H1 (cell line): ENCODE data around the gene ZNF385C. TPM values are rescaled to one million over a fixed set of nuclear protein-coding genes. Genes with fewer than 3 reads are reported as not detected.
A peak's percentile ranks its signal among the peaks of the same experiment; 100 is the strongest.

Source experiments
- ASH2L ChIP-seq: fragments of 200-600, 300-600 bp; sonication (generic); IDR thresholded peaks from one replicate; pipeline ENCODE4 v1.7.1; 2017; ENCODE audit warnings: low read length
- BCL11A ChIP-seq, 2 experiments: IDR thresholded peaks; one replicate each; pipeline ENCODE4 v1.6.1; 2011; ENCODE audit warnings: low read depth in 2 of 2, low read length in 2 of 2, mild to moderate bottlenecking in 2 of 2
- BRCA1 ChIP-seq: IDR thresholded peaks from 2 replicates; pipeline ENCODE4 v1.6.1; 2012; ENCODE audit warnings: low read depth, low read length, improper control_type of control experiment
- CHD2 ChIP-seq: IDR thresholded peaks from 2 replicates; pipeline ENCODE4 v1.6.1; 2012; ENCODE audit warnings: low read length, improper control_type of control experiment
- HDAC2 ChIP-seq, 2 experiments: fragments of 300-600 bp in 1 of 2; sonication (generic) in 1 of 2; IDR thresholded peaks; 2 replicates each; pipeline ENCODE4 v1.6.1; 2011 to 2012; ENCODE audit warnings: low read depth in 2 of 2, low read length in 2 of 2, mild to moderate bottlenecking in 2 of 2, moderate library complexity in 2 of 2, borderline replicate concordance in 1 of 2, inconsistent platforms in 1 of 2
- KDM1A ChIP-seq: fragments of 200-600, 300-600 bp; sonication (generic); IDR thresholded peaks from 2 replicates; pipeline ENCODE4 v1.7.1; 2016; ENCODE audit warnings: mild to moderate bottlenecking, low read length, borderline replicate concordance
- KDM4A ChIP-seq: IDR thresholded peaks from one replicate; pipeline ENCODE4 v1.7.1; 2012; ENCODE audit warnings: low read depth, mild to moderate bottlenecking, moderate library complexity, low read length, inconsistent platforms; ENCODE audit not compliant: severe bottlenecking
- POLR2AphosphoS5 ChIP-seq: IDR thresholded peaks from 2 replicates; pipeline ENCODE4 v1.6.1; 2011; ENCODE audit warnings: low read depth, low read length
- RAD21 ChIP-seq, 2 experiments: IDR thresholded peaks in 1 of 2; conservative IDR thresholded peaks in 1 of 2; 2 replicates each; pipeline ENCODE4 v1.6.1; 2011; ENCODE audit warnings: low read depth in 2 of 2, low read length in 2 of 2, improper control_type of control experiment in 1 of 2, inconsistent platforms in 1 of 2, mild to moderate bottlenecking in 1 of 2, moderate library complexity in 1 of 2
- SIN3A ChIP-seq, 2 experiments: IDR thresholded peaks in 1 of 2; conservative IDR thresholded peaks in 1 of 2; 2 replicates each; pipeline ENCODE4 v1.6.1; 2011 to 2012; ENCODE audit warnings: low read length in 2 of 2, improper control_type of control experiment in 1 of 2, low read depth in 1 of 2, mild to moderate bottlenecking in 1 of 2
- SP1 ChIP-seq: IDR thresholded peaks from 2 replicates; pipeline ENCODE4 v1.6.1; 2011; ENCODE audit warnings: low read depth, low read length
- SP2 ChIP-seq: IDR thresholded peaks from 2 replicates; pipeline ENCODE4 v1.6.1; 2012; ENCODE audit warnings: mild to moderate bottlenecking, low read length, inconsistent platforms
- TBP ChIP-seq: IDR thresholded peaks from 2 replicates; pipeline ENCODE4 v1.6.1; 2011; ENCODE audit warnings: low read depth, low read length, improper control_type of control experiment
- polyA plus RNA-seq, 7 experiments: library from polyadenylated mRNA; depleted of rRNA in 3 of 7; stranded (reverse) in 5 of 7; unstranded in 2 of 7; fragments of >200 nt in 5 of 7; fragments of 200-250 nt in 2 of 7; gene quantifications; 1 replicate in 5 of 7; 2 replicates in 1 of 7; 4 replicates in 1 of 7; pipeline versions ENCODE4 v1.2.1 to v1.2.3, GENCODE V29; 2011 to 2013; ENCODE audit warnings: missing spikeins in 2 of 7, mixed read lengths in 2 of 7
- total RNA-seq: library from RNA; stranded (reverse); fragmentation: NEBNext Ultra II Directional; extraction: Animal tissue kit (Norgen Biotek cat#: 25700); gene quantifications from 2 replicates; pipeline ENCODE4 v1.2.1, GENCODE V29; 2021
- TF ChIP-seq, protein P1 (sequence below), 3 experiments: IDR thresholded peaks; 1 replicate in 2 of 3; 2 replicates in 1 of 3; pipeline versions ENCODE4 v1.5.1 to v1.6.1; 2011; ENCODE audit warnings: low read length in 3 of 3, mild to moderate bottlenecking in 3 of 3, inconsistent platforms in 2 of 3, low read depth in 1 of 3, moderate library complexity in 1 of 3; ENCODE audit not compliant: insufficient read depth in 1 of 3; ENCODE audit errors: control extremely low read depth in 1 of 3
- TF ChIP-seq, protein P2 (sequence below): IDR thresholded peaks from 2 replicates; pipeline ENCODE4 v1.6.1; 2011; ENCODE audit warnings: low read length, improper control_type of control experiment
- TF ChIP-seq, protein P3 (sequence below): IDR thresholded peaks from 2 replicates; pipeline ENCODE4 v1.6.1; 2012; ENCODE audit warnings: inconsistent platforms
- TF ChIP-seq, protein P4 (sequence below): IDR thresholded peaks from 2 replicates; pipeline ENCODE4 v1.6.1; 2012; ENCODE audit warnings: low read length, inconsistent platforms

The ZNF385C gene
- total and polyA plus RNA-seq, 2 of the 8 experiments (the other 6 are each of a cell fraction or from before 2014, with no cell fraction given): 3.9 to 6.1 TPM

DNA sequence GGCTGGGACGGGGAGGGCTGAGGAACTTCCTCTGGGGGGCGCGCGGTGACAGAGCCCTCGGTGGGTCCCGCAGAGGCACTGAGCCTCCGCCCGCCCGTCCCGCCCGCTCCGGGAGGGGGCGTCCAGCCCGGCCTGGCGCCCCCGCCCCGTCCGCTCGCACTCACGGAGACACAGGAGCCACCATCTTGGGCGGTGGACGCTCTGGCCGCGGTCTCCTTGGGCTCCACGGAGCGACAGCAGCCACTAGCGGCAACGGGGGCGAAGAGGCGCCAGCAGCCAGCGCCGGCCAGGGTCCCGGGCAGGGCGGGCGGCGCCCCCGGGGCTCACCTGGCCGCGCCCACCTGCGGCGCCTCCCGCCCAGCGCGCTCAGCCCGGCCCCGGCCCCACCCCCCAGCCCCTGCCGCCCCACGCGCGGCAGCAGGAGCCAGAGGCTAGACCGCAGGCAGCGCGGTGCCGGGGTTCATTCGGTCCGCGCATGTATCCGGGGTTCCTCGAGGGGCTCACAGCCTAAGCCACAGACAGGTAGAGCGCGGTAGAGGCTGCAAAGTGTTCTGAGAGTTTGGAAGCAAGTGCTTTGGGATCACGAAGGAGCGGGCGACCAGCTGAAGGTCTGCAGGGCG, 47.8 kb downstream of the ZNF385C start, which contains the start of gene C17orf113 (continued):
- TF ChIP-seq, protein P1, sequence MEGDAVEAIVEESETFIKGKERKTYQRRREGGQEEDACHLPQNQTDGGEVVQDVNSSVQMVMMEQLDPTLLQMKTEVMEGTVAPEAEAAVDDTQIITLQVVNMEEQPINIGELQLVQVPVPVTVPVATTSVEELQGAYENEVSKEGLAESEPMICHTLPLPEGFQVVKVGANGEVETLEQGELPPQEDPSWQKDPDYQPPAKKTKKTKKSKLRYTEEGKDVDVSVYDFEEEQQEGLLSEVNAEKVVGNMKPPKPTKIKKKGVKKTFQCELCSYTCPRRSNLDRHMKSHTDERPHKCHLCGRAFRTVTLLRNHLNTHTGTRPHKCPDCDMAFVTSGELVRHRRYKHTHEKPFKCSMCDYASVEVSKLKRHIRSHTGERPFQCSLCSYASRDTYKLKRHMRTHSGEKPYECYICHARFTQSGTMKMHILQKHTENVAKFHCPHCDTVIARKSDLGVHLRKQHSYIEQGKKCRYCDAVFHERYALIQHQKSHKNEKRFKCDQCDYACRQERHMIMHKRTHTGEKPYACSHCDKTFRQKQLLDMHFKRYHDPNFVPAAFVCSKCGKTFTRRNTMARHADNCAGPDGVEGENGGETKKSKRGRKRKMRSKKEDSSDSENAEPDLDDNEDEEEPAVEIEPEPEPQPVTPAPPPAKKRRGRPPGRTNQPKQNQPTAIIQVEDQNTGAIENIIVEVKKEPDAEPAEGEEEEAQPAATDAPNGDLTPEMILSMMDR (IDR thresholded peaks at IDR 0.05; ENCODE audit: control extremely low read depth in 1 of 3, insufficient read depth in 1 of 3, low read depth in 1 of 3, low read length in 3 of 3): peak; percentile 26 to 68 (median 64)
- TF ChIP-seq CHD2 (no peak), KDM1A (no peak), BRCA1 (no peak), BCL11A (IDR thresholded peaks at IDR 0.05; ENCODE audit: low read depth in 2 of 2, low read length in 2 of 2) (no peak), ASH2L (no peak), SP2 (peak; percentile 22; the same call in 1 of the 2 replicates), POLR2AphosphoS5 (peak; percentile 40; the same call in 1 of the 2 replicates), HDAC2 (IDR thresholded peaks at IDR 0.05; ENCODE audit: borderline replicate concordance in 1 of 2, low read depth in 2 of 2, low read length in 2 of 2) (0 out of 4 replicates have a peak, but pooled peaks have one; percentile 31 to 50), TBP (peak; percentile 47; the same call in 1 of the 2 replicates), SP1 (no peak), RAD21 (IDR thresholded peaks at IDR 0.05 in 1 of 2, conservative IDR thresholded peaks at IDR 0.05 in 1 of 2; ENCODE audit: low read depth in 2 of 2, low read length in 2 of 2) (peak; percentile 24 to 53), SIN3A (conservative IDR thresholded peaks at IDR 0.05 in 1 of 2, IDR thresholded peaks at IDR 0.05 in 1 of 2; ENCODE audit: low read depth in 1 of 2, low read length in 2 of 2) (peak in 1 of 2 experiments; percentile 38; a peak in 1 of 4 replicates), KDM4A (peak; percentile 56)
- TF ChIP-seq, protein P2, sequence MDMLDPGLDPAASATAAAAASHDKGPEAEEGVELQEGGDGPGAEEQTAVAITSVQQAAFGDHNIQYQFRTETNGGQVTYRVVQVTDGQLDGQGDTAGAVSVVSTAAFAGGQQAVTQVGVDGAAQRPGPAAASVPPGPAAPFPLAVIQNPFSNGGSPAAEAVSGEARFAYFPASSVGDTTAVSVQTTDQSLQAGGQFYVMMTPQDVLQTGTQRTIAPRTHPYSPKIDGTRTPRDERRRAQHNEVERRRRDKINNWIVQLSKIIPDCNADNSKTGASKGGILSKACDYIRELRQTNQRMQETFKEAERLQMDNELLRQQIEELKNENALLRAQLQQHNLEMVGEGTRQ: no peak
- TF ChIP-seq, protein P3, sequence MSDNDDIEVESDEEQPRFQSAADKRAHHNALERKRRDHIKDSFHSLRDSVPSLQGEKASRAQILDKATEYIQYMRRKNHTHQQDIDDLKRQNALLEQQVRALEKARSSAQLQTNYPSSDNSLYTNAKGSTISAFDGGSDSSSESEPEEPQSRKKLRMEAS: 0 out of 2 replicates have a peak, but pooled peaks have one; percentile 2
- TF ChIP-seq, protein P4, sequence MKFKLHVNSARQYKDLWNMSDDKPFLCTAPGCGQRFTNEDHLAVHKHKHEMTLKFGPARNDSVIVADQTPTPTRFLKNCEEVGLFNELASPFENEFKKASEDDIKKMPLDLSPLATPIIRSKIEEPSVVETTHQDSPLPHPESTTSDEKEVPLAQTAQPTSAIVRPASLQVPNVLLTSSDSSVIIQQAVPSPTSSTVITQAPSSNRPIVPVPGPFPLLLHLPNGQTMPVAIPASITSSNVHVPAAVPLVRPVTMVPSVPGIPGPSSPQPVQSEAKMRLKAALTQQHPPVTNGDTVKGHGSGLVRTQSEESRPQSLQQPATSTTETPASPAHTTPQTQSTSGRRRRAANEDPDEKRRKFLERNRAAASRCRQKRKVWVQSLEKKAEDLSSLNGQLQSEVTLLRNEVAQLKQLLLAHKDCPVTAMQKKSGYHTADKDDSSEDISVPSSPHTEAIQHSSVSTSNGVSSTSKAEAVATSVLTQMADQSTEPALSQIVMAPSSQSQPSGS: no peak
